Measurements from ENCODE around the gene HIVEP3.

The HIVEP3 gene

GRCh38 chr1:41659903-41660302, 258.8 kb downstream of the HIVEP3 start:
- no peak for DNase-seq

- DNase-seq: no peak
These were observed 259.6 kb downstream of the HIVEP3 start for GRCh38 chr1:41659159-41659495.

- DNase-seq: no peak
These were observed 260.1 kb downstream of the HIVEP3 start for GRCh38 chr1:41658431-41659158.

- DNase-seq: no peak
These were observed 260.9 kb downstream of the HIVEP3 start for GRCh38 chr1:41657679-41658295.

DNA sequence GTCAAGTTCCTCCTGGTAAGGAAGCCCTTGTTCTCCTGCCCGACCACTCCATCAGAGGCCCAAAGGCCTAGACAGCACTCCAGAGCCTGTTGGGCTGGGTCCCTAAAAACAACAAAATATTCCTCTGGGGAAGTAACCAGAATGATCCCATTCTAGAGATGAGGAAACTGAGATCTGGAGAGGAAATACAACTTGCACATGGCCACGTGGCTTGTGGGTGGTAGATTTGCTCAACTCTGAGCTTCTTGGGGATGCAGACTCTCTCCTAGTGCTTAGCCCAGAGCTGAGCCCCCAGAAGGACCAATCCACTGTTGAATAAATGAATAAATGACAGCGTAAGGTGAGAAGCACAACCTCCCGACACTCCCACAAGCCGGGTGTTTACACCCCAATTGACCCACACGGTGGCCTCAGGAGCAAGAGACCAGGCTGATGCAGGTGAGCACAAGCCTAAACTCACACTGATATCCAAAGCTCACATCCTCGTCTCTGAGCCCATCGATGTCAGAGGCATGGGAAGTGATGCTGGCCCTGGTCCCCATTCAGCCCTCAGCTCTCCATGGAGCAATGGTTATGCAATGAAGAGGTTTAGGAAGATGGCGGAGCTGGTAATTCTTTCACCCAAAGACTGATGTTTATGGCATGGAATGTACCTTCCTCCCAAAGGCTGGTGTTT, 261.8 kb downstream of the HIVEP3 start:
- no peak for DNase-seq

GRCh38 chr1:41656068-41656467, 262.7 kb downstream of the HIVEP3 start:
- no peak for DNase-seq

- no peak for DNase-seq
These were observed 263.1 kb downstream of the HIVEP3 start for GRCh38 chr1:41655632-41656031.

GRCh38 chr1:41653574-41653973, 265.1 kb downstream of the HIVEP3 start:
- no peak for DNase-seq

DNA sequence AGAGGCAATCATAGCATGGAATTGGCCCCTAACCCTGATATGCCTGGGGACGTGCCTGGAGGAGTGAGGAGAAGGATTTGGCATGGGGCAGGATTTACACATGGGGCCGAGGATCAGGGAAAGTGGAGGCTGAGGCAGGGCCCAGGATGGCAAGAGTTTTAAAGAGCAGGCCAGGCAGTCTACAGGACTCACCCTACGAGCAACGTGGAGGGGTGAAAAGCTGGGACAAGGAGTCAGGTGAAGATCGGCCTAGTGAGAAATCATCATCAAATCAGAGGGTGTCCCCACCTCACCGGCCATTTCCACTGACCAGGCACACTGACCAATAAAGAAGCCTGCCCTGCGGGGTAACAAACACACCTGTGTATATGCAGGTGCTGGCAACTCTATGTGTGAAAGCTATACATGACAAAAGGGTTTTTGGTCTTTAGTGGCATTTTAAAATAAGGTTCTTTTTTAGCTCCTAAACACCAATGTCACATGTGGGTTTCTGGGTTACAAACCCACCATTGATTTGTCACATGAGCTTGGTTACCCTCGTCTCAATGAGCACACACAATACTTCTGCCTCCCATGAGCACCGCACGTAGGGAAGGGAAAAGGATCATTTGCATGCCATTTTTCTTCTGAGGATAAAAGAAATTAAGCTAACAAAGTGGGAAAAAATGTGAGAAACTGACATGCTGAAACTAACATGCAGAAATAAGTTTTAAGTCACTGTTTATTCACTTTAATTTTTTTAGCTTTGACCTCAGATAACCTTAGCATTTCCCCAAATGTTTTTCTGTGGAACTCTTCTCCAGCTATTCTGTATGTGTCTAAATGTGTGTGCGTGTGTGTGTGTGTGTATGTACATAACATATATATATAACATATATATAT, 266.1 kb downstream of the HIVEP3 start:
- DNase-seq: no peak

GRCh38 chr1:41650028-41650880, 268.5 kb downstream of the HIVEP3 start:
- no peak for DNase-seq

DNA sequence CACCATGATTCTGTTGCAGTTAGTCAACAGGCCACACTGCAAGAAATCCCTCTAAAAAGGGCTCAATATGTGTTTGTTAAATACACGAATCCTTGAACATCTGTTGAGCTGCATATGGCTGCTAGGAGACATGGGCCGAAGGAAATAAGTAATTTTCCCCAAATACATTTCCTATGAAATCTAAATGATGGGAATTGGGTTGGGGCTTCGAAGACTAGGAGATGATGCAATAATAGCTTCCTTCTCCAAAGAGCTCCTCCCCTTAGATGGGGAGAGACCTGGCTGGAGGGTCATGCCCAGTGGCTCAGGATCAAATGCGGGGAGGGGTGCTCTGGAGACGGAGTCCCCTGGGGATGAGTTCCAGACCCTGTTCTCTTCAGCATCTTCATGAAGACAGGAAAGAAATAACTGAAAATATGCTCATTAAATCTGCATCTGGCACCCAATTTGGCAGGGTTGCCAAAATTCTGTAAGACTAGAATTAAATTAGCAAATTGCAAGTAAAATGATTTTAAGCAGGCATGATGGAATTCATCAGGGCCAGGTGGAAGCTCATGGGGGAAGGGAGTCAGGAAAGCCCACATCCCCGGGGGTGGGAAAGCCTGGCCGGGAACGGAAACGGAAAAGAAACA, 269.2 kb downstream of the HIVEP3 start:
- no peak for DNase-seq

DNA sequence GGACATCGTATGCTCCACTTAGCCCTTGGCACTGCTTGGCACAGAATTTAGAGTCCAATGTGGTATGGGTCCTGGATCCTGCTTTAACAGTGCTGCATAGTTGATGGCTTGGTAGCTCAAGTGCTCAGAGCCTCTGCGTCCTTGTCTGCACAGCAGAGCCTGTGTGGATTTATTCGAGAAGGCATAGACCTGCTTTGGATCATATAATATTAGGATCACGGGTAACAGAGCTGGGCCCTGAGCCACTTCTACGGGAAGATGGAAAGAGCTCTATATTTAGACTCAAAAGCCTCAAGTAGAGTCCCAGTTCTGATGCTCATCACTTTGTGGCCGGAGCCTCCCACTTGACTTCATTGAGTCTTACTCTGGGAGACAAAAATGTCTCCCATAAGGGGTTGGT, 269.9 kb downstream of the HIVEP3 start:
- DNase-seq: no peak

GRCh38 chr1:41648230-41648629, 270.5 kb downstream of the HIVEP3 start:
- no peak for DNase-seq

DNA sequence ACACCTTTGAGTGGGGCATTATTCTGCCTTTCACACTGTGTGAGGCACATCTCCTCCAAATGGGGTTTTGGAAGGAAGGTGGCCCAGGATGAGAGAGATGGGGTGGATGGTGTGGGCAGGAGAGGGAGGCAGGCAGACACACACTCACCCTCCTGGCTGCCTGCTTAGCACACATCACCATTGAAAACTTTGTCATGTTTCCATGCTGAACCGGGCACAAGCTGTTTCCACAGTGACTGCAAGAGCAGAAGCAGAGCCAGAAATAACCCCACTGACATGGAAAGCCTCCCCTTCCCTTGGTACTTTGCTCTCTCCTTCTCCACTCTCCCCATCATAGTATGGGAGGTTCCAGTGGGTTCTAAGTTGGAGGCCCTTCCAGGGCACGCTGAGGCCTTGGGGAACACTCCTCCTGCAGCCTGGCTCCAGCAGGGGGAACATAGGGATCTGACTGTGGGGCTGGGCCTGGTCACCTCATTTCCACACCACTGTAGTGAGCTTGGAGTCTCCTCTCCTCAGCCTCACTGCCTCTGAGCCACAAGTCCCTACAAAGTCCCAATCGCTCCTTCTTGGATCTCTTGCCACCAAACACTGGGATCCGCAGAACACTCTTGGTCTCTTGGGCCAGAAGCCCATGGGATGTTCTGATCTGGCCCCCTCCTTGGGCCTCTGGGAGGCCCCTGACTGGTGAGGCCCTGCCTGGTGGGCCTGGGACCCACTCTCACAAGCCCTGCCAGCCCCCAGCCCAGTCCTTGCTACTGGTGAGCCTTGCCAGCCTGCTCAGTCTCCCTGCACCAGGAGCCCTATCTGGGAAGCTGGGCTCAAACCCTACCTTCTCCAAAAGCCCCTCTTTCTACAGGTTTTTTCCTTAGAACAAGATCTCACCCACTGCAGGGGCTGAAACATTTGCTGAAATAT, 271.2 kb downstream of the HIVEP3 start:
- DNase-seq: no peak

DNA sequence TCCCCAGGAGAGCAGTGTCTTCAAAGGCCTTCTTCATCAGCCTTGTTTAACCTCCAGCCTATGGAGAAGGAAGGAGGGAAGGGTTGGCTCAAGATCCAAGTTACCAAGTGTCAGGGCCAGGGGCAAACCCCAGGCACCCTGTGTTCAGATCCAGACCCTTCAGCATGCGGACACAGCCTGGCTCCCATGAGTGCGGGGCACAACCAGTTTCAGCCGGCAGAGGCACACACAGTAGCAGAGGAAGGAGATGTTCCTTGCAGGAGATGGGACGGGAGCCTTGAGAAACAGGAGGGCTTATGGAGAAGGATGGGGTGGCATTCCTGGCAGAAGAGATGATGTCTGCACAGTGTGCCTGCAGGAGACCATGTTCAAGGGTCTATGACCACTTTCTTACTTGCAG, 272.5 kb downstream of the HIVEP3 start:
- no peak for DNase-seq

- DNase-seq: no peak
These were observed 273.7 kb downstream of the HIVEP3 start for GRCh38 chr1:41645062-41645461.

GRCh38 chr1:41642922-41643821, 275.6 kb downstream of the HIVEP3 start:
- DNase-seq: no peak

- DNase-seq: no peak
These were observed 276.7 kb downstream of the HIVEP3 start for GRCh38 chr1:41641941-41642527.

GRCh38 chr1:41641475-41641814, 277.3 kb downstream of the HIVEP3 start:
- DNase-seq: no peak
